GM19467 (cell line): Measurements from ENCODE around the gene RPL21.

Experiments used
- ATAC-seq: cut with Tn5 transposase; IDR thresholded peaks from one replicate; pipeline ENCODE4 v1.9.1; 2021; ENCODE audit warnings: mild to moderate bottlenecking, moderate library complexity; ENCODE audit not compliant: unreplicated experiment

The RPL21 gene

DNA sequence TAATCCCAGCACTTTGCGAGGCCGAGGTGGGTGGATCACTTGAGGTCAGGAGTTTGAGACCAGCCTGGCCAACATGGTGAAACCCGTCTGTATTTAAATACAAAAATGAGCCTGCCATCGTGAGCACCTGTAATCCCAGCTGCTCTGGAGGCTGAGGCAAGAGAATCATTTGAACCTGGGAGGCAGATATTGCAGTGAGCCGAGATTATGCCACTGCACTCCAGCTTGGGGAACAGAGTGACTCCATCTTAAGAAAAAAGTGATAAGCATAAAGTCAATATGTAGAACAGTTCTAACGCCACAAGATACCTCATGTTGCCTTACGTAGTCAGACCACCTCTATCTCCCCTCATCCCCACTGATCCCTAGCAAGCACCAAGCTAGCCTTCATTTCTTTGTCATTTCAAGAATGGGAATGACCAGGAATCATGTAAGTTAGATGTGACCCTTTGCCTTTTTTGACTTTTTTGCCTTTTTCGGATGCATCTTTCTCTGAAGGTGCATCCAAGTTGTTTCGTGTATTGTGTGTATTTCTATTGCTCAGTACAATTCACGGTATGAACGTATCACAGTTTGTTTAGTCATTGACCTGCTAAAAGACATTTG is 6.4 kb downstream of the RPL21 start:
- no peak for ATAC-seq

DNA sequence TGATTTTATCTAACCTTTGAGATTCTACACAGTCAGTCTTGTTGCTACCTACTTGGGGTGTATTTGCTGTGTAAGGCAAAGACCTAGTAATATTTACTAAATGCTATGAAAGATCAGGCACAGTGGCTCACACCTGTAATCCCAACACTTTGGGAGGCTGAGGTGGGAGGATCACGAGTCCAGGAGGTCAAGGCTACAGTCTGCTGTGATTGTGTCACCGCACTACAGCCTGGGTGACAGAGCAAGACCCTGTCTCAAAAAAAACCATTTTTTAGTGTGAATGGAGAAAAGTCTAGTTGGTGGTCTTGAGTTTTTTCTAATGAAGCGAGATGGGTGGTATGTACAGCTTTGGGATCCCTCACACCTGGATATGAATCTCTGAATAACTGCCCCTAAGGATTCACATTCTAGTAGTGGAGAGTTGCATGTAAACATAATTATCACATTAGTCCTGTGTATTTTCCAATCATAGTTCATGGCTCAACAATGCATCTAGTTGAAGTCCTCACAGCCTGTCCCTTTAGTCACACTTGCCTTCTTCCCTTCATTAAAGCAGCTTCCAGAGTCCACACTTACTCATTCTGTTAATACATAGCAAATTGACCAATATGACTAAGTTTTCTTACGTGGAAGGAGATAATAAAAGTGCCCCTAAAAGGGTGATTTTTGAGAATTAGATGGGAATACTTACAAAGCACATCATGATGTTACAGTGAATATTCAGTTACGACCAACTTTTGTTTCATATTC is 7.5 kb downstream of the RPL21 start:
- ATAC-seq: no peak

DNA sequence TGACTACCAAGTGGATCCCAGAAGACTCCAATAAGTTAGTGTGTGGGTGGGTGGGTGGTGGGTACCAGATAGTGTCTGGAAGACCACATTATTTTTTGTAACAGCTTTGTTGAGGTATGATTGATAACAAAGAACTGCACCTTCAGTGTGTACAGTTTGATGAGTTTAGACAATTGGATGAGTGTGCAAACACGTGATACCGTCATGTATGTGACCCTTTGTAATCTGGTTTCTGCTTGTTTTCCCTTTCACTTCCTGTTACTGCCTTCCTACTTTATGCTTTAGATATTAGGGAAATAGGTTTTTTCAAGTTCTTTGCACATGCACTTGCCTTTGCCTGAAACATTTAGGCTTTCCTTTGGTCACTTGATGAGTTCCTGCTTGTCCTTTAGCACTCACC is 8.5 kb downstream of the RPL21 start:
- no peak for ATAC-seq

DNA sequence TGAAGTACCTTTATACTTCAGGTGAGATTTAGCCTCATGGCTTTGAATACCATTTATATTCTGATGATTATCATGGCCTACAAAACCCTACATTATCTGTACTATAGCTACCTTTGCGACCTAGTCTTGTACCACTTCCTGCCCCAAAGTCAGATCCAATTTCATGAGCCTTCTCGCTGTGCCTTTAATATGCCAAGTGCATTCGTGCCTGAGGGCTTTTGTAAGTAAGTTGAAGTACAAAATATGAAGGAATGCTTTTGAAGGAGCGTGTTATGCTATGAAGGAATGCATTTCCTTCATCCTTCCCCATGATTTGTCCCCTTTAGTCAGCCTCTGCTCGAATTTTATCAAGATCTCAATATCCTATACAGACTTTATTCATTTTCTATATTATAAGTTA is 10.0 kb downstream of the RPL21 start:
- no peak for ATAC-seq

DNA sequence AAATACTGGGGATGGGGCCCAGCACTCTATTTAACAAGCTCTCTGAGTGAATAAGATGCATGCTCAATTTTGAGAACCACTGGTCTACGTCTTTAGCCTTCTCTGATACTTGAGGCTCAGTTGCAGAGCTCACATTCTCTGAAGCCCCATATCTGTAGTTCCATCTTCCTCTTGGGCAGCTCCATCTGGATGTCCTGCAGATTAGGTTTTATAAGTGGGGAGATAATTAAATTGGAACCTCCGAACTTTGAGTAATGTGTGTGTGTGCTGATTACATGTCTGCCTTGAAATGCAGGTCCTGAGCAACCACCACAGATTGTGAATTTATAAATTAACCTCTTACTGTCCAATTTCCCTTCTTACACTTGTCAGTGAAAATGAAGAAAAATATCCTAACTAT is 12.1 kb downstream of the RPL21 start:
- ATAC-seq: no peak

DNA sequence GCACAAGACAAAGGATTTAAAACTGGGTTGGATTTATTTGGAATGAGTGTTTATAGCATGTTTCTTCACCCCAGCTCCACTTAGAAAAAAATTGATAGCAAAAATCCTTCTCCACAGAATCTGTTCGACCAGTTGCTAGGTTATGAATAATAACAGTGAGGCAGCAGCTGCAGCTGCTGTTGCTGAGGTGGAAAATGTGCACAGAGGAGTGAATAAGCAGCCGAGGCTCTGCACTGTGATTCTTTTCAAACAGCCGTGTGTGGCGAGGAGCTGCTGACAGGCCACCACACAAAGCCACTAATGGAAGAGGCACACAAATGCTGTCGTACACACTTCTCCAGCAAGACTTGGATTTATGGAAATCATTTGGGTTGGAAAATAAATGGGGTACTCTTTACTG is 12.8 kb downstream of the RPL21 start:
- ATAC-seq: no peak

DNA sequence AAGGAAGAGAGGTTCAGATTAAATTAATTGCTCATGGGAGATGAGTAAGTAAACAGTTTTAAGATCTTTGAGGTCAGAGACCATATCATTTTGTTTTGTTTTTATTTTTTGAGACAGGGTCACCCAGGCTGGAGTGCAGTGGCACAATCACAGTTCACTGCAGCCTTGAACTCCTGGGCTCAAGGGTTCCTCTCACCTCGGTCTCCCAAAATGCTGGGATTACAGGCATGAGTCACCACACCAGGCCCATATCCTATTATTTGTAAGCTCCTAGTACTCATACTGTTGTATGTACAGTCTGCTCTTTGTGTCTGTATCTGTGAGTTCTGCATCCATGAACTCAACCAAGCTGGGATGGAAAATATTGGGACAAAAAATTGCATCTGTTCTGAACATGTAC is 13.3 kb downstream of the RPL21 start:
- no peak for ATAC-seq

DNA sequence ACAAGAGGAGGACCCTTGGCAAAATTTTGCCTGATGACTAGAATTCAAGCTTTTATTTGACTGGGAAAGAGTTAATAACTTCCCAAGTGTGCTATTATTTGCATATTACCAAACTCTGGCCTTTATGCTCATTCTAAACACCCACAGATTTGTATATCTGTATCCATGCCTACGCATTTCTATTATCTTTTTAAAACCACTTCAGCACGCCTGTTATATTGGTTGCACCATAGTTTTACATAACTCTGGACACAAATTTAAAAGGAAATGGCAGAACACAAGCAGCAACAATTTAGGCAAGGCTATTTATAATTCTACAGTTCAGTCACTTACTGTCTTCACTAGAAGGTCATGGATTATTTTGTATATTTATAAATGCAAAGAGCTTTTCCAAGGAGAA is 15.6 kb downstream of the RPL21 start:
- no peak for ATAC-seq

DNA sequence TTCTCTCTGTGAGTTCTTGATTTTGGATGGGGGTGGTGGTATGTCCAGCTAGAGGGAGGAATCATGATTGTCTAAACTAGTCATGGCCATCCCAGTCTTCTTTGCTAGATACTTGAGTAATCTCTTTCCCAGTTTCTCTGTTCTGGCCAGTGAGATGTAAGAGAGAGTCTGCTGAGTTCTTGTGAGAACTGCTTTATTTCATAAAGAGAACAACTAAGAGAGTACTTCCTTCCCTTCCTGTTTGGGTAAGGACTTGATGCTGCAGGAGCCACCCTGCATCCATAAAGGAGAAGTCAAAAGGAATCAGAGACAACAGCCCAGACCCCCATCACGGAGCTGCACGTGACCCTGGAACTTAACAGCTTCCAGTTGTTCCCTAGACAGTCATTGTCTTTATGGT is 16.2 kb downstream of the RPL21 start:
- ATAC-seq: no peak

DNA sequence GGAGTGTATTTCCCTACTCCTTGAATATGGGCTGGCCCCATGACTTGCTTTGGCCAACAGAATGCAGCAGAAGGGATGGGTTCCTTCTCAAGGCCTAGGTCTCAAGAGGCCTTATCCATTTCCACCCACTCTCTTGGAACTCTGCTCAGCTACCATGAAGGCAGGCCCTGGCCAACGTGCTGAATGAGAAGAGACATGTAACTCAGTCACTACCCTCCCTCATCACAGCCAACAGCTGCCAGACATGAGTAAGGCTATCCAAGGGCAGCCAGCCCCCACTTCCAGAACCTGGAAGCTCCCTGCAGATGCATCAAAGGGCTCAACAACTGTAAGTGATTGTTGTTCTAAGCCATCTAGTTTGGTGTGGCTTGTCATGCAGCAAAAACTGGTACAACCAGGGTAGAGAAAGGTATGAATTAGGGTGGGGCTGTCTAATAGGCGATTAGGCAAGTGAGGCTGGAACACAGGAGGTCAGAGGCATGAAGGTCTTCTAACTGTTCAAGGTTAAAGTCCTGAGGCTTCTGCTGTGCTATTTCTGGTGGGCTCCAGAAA is 17.8 kb downstream of the RPL21 start:
- ATAC-seq: no peak

DNA sequence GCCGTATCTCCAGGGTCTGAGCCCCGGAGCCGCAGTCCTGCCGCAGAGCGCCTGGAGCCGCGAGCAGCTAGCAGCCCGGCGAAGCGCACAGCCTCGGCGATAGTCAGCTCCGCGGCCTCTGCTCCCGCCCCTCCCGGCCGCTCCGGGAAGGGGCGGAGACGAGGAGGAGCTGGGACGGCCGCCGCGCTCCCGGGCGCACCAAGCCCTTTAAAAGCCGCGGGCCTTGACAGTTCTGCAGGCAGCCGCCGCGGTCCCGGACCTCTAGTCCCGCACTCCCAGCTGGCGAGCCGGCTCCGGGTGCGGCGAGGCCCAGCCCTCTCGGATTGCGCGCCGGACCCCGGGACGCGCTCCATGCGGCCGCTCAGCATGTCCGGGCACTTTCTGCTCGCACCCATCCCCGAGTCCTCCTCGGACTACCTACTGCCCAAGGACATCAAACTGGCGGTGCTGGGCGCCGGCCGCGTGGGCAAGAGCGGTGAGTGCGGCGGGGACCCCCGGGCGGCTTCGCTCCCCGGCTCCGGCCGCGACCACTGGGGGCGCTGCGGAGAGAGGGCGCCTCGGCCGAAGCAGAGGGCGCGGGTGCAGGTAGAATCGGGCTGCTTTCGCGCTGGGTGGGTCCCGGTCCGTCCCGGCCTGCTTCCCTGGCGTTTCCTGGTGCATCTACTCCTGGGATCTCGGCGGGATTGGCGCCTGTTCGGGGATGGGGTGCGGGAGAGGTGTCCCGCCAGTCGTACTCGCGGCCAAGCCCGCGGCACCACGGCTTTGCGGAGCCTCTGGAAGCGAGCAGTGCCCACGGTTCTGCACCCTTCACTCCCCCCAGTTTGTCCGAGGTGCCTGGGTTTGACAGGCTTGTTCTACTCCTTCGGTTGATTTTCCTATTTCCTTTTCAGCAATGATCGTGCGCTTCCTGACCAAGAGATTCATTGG is 19.5 kb downstream of the RPL21 start, which contains the start of gene RASL11A:
Gene RASL11A (plus strand): TSS at position 237 of the 927 bp plus-strand sequence. CDS start 115 bp downstream, at position 352.
- peak; percentile 78 for ATAC-seq

DNA sequence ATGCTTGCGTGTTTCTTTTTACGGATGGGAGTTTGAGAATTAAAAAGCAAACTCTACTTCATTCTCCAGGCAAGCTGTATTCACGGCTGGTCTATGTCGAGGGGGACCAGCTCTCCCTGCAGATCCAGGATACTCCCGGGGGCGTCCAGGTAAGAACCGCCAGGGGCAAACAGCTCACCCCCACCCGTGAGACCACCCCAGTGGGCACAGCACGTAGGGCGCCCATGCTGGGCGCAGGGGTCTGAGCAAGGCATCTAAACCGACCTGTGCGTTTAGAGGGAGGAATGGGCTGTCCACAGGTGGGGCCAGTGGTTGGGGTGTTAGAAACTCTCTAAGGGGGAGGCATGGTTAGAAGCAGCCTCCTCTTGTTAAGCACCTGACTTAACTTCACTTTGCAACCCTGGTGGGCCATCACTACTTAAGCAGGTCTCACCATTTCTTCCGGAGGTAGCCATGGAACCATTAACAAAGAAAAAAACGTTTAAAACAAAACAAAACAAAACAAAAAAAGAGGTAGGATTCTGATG is 20.3 kb downstream of the RPL21 start:
- no peak for ATAC-seq

DNA sequence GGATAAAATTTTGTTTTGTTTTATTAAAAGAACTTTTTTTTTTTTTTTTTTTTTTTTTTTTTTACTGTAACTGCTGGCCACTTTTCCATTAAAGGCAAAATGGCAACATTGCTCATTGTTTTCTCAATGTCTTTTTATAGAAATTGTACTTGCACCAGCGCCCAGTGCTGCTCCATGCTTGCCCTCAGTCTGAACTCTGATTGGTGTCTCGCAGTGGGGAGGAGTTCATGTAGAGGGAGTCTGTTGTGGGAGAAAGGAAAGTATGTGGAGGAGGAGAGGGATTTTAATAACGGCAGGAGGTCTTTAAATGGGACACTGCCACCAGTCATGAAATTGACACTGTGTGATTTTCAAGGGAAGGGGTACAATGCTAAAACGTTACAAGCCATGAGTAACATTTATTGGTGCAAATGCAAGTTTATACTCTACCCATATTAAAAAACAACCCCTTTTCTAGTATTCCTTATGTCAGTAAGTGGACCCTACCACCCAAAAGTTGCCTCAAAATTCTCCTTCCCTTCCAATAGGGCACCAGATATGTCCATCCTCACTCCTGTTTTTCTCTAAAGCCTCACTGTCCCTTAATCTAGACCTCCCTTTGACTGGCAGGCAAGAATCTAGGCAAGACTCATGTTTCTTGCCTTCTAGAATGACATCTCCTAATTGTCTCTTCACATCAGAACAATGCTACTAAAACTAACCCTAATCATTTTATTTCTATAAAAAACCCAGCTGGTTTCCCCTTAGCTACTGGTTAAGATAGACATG is 22.5 kb downstream of the RPL21 start:
- ATAC-seq: no peak

DNA sequence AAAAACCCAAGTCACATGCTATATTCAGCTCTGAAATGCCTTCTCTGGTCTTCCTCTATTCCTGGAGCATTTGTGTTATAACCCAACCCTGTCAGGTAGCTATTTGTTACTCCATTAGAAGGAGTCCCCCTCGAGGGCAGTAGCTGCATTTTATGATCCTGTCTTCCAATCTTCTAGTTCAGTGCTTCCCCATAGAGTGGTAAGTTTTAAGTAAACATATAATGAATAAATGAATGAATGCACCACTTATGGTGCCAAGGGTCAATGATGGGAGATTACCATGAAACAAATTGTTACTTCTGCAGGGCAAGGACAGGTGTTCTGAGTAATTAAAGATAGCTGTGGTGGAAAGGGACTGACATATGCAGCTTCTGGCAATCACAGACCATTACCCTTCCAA is 23.3 kb downstream of the RPL21 start:
- no peak for ATAC-seq

DNA sequence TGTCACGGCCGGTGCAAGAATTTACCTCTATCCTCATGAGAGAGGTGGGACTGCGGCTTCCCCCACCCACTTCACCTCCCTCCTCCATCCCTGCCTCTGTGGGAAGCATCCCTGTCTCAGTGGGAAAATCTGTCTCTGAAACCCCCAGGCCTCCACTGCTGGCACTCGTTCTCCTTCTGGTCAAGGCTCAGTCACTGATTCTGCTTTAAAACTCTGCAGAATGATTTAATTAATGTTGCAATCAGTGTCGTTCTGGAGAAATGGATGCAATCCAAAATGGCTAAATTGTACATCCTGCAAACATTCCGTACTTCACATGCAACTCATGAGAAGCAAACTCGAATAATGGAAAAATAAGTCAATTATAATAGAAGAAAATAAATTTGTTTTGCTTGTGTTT is 24.8 kb downstream of the RPL21 start:
- no peak for ATAC-seq

DNA sequence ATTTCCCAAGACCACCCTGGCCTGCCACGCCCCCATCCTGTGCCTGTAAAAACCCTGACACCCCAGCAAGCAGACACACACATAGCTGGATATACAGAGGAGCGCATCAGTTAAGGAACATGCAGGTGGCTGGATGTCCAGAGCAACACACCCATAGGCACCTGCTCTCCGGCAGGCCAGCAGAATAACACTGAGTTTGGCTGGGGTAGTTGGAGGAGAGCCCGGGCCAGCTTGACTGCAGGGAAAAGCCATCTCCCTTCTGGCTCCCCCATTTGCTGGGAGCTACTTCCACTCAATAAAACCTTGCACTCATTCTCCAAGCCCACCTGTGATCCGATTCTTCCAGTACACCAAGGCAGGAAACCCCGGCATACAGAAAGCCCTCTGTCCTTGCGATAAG is 28.1 kb downstream of the RPL21 start:
- no peak for ATAC-seq

DNA sequence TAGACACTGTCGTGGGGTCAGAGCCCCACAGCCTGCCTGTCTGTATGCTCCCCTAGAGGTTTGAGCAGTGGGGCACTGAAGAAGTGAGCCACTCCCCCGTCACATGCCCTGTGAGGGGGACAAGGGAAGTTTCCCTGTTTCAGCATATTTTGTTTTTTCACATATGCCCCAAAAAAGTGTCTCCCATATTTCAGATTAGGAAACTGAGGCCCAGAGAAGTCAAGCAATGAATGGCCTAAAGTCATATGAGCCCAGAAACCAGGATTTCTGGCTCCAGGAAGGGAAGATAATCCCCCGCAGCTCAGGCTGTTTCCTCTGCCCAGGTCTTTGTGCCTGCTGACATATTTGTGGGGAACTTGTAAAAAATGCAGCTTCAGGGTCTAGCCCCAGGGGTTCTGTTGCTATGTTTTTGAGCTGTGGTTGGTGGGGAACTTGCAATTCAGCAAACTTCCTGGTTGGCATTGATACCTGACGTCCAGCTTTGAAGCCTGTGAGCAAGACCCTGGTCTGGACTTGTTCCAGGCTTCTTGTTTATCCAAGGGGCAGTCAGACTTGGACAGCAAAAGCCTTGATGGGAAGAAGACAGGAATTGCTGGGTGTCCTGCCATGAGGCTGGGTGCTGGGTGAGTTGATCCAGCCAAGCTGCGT is 28.8 kb downstream of the RPL21 start:
- ATAC-seq: no peak

DNA sequence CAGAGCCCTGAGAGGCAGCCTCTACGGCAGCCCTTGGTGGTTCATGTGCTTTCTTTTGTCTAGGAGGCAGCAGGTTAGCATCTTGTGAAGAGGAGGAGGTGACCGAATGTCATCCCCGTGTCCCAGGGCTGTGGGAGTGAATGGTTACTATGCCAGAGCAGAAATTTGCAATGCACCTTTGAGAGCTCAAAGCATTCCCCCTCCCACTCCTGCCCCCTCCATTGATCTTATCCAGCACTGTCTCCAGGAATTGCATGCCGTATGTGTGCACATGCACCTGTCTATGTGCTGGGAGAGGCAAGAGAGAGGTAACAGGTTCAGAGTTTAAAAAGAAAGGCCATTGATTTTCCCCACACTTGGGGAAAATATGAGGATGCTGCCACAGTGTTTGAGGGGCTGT is 29.5 kb downstream of the RPL21 start:
- no peak for ATAC-seq

DNA sequence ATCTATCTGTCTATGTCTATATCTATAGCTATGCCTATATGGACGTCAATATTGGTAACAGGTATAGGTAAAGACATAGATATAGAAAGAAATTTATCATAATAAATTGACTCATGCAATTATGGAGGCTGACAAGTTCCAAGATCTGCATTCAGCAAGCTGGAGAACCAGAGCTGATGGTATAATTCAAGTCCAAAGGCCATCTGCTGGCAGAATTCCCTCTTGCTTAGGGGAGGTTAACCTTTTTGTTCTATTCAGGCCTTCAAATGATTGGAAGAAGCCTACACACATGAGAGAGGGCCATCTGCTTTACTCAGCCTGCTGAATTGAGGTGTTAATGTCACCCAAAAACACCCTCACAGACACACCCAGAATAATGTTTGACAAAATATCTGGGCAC is 30.1 kb downstream of the RPL21 start:
- ATAC-seq: no peak
